Endothelial cell (in vitro differentiated cells): ENCODE results near the gene KLHL26. TPM values are rescaled to one million over a fixed set of nuclear protein-coding genes. Genes with fewer than 3 reads are reported as not detected.

Source experiments
- DNase-seq: peaks from one replicate; pipeline ENCODE4 v3.0.0; 2021; ENCODE audit warnings: low spot score
- H3K27ac Mint-ChIP-seq: one replicate; pipeline ENCODE4 v1.8.0; 2021; ENCODE audit warnings: mixed read lengths, inconsistent platforms; ENCODE audit not compliant: unreplicated experiment
- H3K27me3 Mint-ChIP-seq: one replicate; pipeline ENCODE4 v1.8.0; 2021; ENCODE audit warnings: mild to moderate bottlenecking, moderate library complexity, mixed read lengths, inconsistent platforms; ENCODE audit not compliant: unreplicated experiment
- H3K36me3 Mint-ChIP-seq: one replicate; pipeline ENCODE4 v1.8.0; 2021; ENCODE audit warnings: mild to moderate bottlenecking, low read depth, mixed read lengths, inconsistent platforms; ENCODE audit not compliant: unreplicated experiment
- H3K4me1 Mint-ChIP-seq: one replicate; pipeline ENCODE4 v1.8.0; 2021; ENCODE audit warnings: mild to moderate bottlenecking, mixed read lengths, inconsistent platforms; ENCODE audit not compliant: unreplicated experiment
- H3K4me3 Mint-ChIP-seq: one replicate; pipeline ENCODE4 v1.8.0; 2021; ENCODE audit warnings: mild to moderate bottlenecking, mixed read lengths, inconsistent platforms; ENCODE audit not compliant: unreplicated experiment
- H3K9me3 Mint-ChIP-seq: one replicate; pipeline ENCODE4 v1.8.0; 2021; ENCODE audit warnings: mixed read lengths, inconsistent platforms; ENCODE audit not compliant: unreplicated experiment
- CTCF ChIP-seq: fragments of 200-600 bp; sonication (generic); IDR thresholded peaks from one replicate; pipeline ENCODE4 v1.5.0; 2021; ENCODE audit warnings: antibody characterized with exemption; ENCODE audit not compliant: unreplicated experiment
- total RNA-seq: library from RNA; stranded (reverse); fragmentation: NEBNext Ultra II Directional; extraction: Animal tissue kit (Norgen Biotek cat#: 25700); gene quantifications from one replicate; pipeline ENCODE4 v1.2.1, GENCODE V29; 2021; ENCODE audit not compliant: unreplicated experiment

The KLHL26 gene
- total RNA-seq, 1 donor from 2014 or later, result 5.1 TPM

GRCh38 chr19:18666784-18667183 is 30.0 kb downstream of the KLHL26 start:
- H3K36me3 Mint-ChIP-seq, result peaks cover 7% of the 10 kb centered on the region
- no peaks in the 10 kb centered on the region for H3K9me3 Mint-ChIP-seq
- H3K4me3 Mint-ChIP-seq, result no peak overlapping the region
- no peak for DNase-seq
- no peaks in the 10 kb centered on the region for H3K4me1 Mint-ChIP-seq
- no peak overlapping the region for H3K27ac Mint-ChIP-seq
- TF ChIP-seq CTCF, result no peak
- H3K27me3 Mint-ChIP-seq, result peaks cover 3% of the 10 kb centered on the region

- Mint-ChIP-seq H3K4me1 (no peaks in the 10 kb centered on the region), H3K27ac (no peak overlapping the region)
Measured at GRCh38 chr19:18667531-18668251, 30.9 kb downstream of the KLHL26 start.

DNA sequence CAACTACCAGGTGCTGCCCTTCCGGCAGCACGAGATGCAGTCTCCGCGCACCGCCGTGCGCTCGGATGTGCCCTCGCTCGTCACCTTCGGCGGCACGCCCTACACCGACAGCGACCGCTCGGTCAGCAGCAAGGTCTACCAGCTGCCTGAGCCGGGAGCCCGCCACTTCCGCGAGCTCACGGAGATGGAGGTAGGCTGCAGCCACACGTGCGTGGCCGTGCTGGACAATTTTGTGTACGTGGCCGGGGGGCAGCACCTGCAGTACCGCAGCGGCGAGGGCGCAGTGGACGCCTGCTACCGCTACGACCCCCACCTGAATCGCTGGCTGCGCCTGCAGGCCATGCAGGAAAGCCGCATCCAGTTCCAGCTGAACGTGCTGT is 31.4 kb downstream of the KLHL26 start:
- Mint-ChIP-seq H3K36me3 (peaks cover 7% of the 10 kb centered on the region), H3K9me3 (no peaks in the 10 kb centered on the region), H3K4me3 (no peak overlapping the region), H3K27ac (no peak overlapping the region), H3K27me3 (peaks cover 2% of the 10 kb centered on the region), H3K4me1 (no peaks in the 10 kb centered on the region)
- no peak for TF ChIP-seq CTCF
- no peak for DNase-seq

More at GRCh38 chr19:18667531-18668251, 30.9 kb downstream of the KLHL26 start:
- DNase-seq, result no peak
- no peaks in the 10 kb centered on the region for H3K9me3 Mint-ChIP-seq
- TF ChIP-seq CTCF, result no peak
- peaks cover 7% of the 10 kb centered on the region for H3K36me3 Mint-ChIP-seq
- peaks cover 2% of the 10 kb centered on the region for H3K27me3 Mint-ChIP-seq
- H3K4me3 Mint-ChIP-seq, result no peak overlapping the region

- Mint-ChIP-seq H3K36me3 (peaks cover 7% of the 10 kb centered on the region), H3K4me3 (no peak overlapping the region), H3K27ac (no peak overlapping the region), H3K9me3 (no peaks in the 10 kb centered on the region), H3K4me1 (no peaks in the 10 kb centered on the region), H3K27me3 (peaks cover 2% of the 10 kb centered on the region)
- TF ChIP-seq CTCF, result no peak
- DNase-seq, result no peak
Measured at GRCh38 chr19:18668744-18669523, 32.1 kb downstream of the KLHL26 start.

GRCh38 chr19:18669524-18669817 is 32.6 kb downstream of the KLHL26 start:
- TF ChIP-seq CTCF, result no peak
- Mint-ChIP-seq H3K36me3 (peaks cover 7% of the 10 kb centered on the region), H3K9me3 (no peaks in the 10 kb centered on the region), H3K4me3 (peak overlapping the region; percentile 15), H3K27me3 (peaks cover 2% of the 10 kb centered on the region), H3K27ac (no peak overlapping the region), H3K4me1 (no peaks in the 10 kb centered on the region)
- no peak for DNase-seq
